GM12864 (cell line): ENCODE results near the gene TXNDC15.
"Not testable (repeated sequence)": the region's sequence is repeated elsewhere in the genome, so short reads cannot be mapped to it uniquely, and the experiment has no call there.

Experiments used
- DNase-seq: peaks from one replicate; pipeline ENCODE4 v3.0.0-alpha.2; 2011; ENCODE audit warnings: low read depth
- H3K4me3 ChIP-seq: 2 replicates; pipeline ENCODE4 v1.5.1; 2011; ENCODE audit warnings: mild to moderate bottlenecking, low read depth, low read length, control low read depth
- CTCF ChIP-seq: IDR thresholded peaks from 2 replicates; pipeline ENCODE4 v1.5.1; 2011; ENCODE audit warnings: low read depth, mild to moderate bottlenecking, moderate library complexity, low read length, control low read depth, inconsistent platforms; ENCODE audit errors: missing control alignments

The TXNDC15 gene

GRCh38 chr5:134857401-134857800 is 16.8 kb upstream of the TXNDC15 start:
- DNase-seq = no peak
- TF ChIP-seq CTCF = no peak
- no peak overlapping the region for H3K4me3 ChIP-seq

- no peak for DNase-seq
- no peak for TF ChIP-seq CTCF
- no peak overlapping the region for H3K4me3 ChIP-seq
These were observed 9.5 kb upstream of the TXNDC15 start for GRCh38 chr5:134864707-134865106.

DNA sequence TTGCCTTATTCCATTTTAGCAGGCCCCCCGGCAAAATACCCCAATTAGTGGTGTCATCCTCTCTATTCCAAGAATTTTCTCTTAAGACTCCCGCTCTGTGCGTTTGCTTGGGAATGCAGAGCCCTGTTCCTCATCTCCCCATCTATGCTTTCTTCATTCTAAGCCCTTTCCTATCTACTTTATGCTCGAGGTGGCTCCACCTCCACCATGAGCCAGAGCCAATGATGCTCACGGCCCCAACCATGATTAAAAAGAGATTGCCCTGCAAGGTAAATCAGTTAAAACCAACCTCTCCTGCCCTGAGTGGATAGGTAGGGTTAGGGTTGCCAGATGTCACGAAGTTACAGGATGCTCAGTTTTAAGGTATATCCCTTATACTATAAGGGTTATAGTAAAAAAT is 677 bp upstream of the TXNDC15 start:
- peak overlapping the region; percentile 87; the same call in 1 of the 2 replicates for H3K4me3 ChIP-seq
- no peak for TF ChIP-seq CTCF
- DNase-seq = no peak

- peak; percentile 43 for DNase-seq
- peak overlapping the region; percentile 87 for H3K4me3 ChIP-seq
- TF ChIP-seq CTCF = no peak
These were observed 872 bp downstream of the TXNDC15 start for GRCh38 chr5:134874831-134875655.

DNA sequence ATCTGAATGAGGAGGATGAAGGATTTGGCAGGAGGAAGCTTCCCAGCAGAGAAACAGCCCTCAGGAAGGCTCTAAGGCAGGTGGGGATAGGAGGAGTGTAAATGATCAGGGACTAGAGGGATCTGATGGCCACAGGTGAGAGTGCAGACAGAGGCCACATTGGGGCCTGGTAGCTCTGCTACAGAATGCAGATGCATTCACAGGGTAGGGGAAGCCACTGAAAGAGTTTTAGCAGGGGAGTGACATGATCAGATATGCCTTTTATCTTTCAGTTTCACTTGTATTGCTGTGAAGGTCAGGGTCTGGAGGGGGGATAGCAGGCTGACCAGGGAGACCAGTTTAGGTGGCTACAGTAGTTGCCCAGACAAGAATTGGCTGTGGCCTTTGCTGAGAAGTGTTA is 3.0 kb downstream of the TXNDC15 start:
- DNase-seq = no peak
- no peak for TF ChIP-seq CTCF
- no peak overlapping the region for H3K4me3 ChIP-seq

- no peak for TF ChIP-seq CTCF
- no peak overlapping the region for H3K4me3 ChIP-seq
- no peak for DNase-seq
These were observed 4.2 kb downstream of the TXNDC15 start for GRCh38 chr5:134878403-134878802.

DNA sequence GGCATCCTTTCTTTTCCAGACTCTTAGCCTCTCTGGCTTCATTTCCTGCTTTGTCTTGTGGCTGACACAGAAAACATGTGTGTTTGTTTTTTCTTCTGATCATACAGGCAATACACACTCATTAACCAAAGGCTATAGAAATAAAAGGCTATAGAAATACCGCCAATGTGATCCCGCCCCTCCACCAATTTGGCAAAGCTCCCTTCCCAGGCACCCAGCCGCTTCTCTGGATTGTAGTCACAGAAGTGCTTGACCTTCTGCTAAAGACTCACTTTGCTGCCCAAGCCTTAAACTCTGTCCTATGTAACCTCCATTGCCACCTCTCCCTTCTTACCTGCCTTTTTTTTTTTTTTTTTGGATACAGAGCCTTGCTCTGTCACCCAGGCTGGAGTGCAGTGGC is 5.3 kb downstream of the TXNDC15 start:
- no peak for DNase-seq
- TF ChIP-seq CTCF = no peak
- H3K4me3 ChIP-seq = no peak overlapping the region

- H3K4me3 ChIP-seq, DNase-seq: not testable (repeated sequence)
These were observed 6.8 kb downstream of the TXNDC15 start for GRCh38 chr5:134880937-134881336.

GRCh38 chr5:134881711-134882110 is 7.5 kb downstream of the TXNDC15 start:
- not testable (repeated sequence) for DNase-seq, H3K4me3 ChIP-seq
